Activated naive CD8-positive, alpha-beta T cell treated with anti-CD3 and anti-CD28 coated beads, Interleukin-2, amount 50 U/mL, for 24 hours (primary cell): ENCODE measurements around the gene AKAP5.
A peak's percentile ranks its signal among the peaks of the same experiment; 100 is the strongest.
"Not testable (repeated sequence)": the region's sequence is repeated elsewhere in the genome, so short reads cannot be mapped to it uniquely, and the experiment has no call there.

Experiments used
- ATAC-seq: fragments of 150-1000 bp; cut with Tn5 transposase; one replicate; pipeline ENCODE4 v1.10.0; 2021
- DNase-seq: peaks from one replicate; pipeline ENCODE4 v3.0.0; 2021
- H3K27ac Mint-ChIP-seq: one replicate; pipeline ENCODE4 v1.8.0; 2021; ENCODE audit warnings: mild to moderate bottlenecking, mixed read lengths
- H3K27me3 Mint-ChIP-seq: one replicate; pipeline ENCODE4 v1.8.0; 2021; ENCODE audit warnings: mixed read lengths
- H3K36me3 Mint-ChIP-seq: one replicate; pipeline ENCODE4 v1.8.0; 2021; ENCODE audit warnings: low read depth, mixed read lengths
- H3K4me1 Mint-ChIP-seq: one replicate; pipeline ENCODE4 v1.8.0; 2021; ENCODE audit warnings: mixed read lengths
- H3K4me3 Mint-ChIP-seq: one replicate; pipeline ENCODE4 v1.8.0; 2021; ENCODE audit warnings: mild to moderate bottlenecking, moderate library complexity, mixed read lengths
- H3K9me3 Mint-ChIP-seq: one replicate; pipeline ENCODE4 v1.8.0; 2021; ENCODE audit warnings: mixed read lengths

The AKAP5 gene

GRCh38 chr14:64503434-64504309 is 38.4 kb downstream of the AKAP5 start, which contains the start of gene ZBTB25:
Gene ZBTB25, minus strand, starts transcription at chr14:64503838. Its CDS starts 13,305 bp downstream, at chr14:64490533.
- DNase-seq: peak; percentile 94
- peak; percentile 65 for ATAC-seq
- H3K4me1 Mint-ChIP-seq: peaks cover 67% of the 10 kb centered on the region
- peaks cover 38% of the 10 kb centered on the region for H3K36me3 Mint-ChIP-seq
- no peaks in the 10 kb centered on the region for H3K27me3 Mint-ChIP-seq
- no peaks in the 10 kb centered on the region for H3K9me3 Mint-ChIP-seq
- H3K4me3 Mint-ChIP-seq: peak within 1 kb of the TSS; percentile 95
- H3K27ac Mint-ChIP-seq: peak within 1 kb of the TSS; percentile 99

DNA sequence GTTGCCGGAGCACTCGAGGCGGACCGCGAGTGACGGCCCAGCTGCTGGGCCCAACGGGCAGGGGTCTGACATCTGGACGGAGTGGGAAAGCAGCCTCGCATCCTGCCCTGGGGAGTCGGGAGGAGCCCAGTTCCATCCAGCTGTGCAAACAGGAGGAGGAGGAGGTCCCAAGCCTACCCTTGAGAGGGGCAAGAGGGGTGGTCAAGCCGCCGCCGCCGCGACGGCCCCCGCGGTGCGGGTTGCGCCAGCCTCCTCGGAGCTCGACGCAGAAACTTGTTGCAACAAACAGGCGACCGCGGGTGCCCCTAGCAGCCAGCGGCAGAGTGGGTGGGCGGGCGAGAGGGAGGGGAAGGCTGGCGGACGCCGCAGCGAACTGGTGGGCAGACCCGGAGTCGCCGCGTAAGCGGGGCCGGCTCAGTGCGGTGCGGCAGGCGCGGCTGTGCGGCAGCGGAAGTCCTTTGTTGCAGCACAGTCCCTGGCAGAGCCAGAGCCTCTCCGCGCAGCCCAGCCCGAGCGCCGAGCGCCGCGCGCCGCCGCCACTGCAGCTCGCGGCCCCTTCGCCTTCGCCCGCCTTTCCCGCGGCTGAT is 39.1 kb downstream of the AKAP5 start, which contains the start of gene ZBTB1:
ZBTB1 (plus strand) TSS at position 461 of the 587 bp plus-strand sequence. CDS start 16,735 bp downstream, outside the sequence.
- H3K27me3 Mint-ChIP-seq: no peaks in the 10 kb centered on the region
- no peaks in the 10 kb centered on the region for H3K9me3 Mint-ChIP-seq
- H3K4me1 Mint-ChIP-seq: peaks cover 69% of the 10 kb centered on the region
- ATAC-seq (peak; percentile 59), DNase-seq (peak; percentile 88)
- peaks cover 35% of the 10 kb centered on the region for H3K36me3 Mint-ChIP-seq
- peak within 1 kb of the TSS; percentile 93 for H3K4me3 Mint-ChIP-seq
- H3K27ac Mint-ChIP-seq: peak within 1 kb of the TSS; percentile 99

DNA sequence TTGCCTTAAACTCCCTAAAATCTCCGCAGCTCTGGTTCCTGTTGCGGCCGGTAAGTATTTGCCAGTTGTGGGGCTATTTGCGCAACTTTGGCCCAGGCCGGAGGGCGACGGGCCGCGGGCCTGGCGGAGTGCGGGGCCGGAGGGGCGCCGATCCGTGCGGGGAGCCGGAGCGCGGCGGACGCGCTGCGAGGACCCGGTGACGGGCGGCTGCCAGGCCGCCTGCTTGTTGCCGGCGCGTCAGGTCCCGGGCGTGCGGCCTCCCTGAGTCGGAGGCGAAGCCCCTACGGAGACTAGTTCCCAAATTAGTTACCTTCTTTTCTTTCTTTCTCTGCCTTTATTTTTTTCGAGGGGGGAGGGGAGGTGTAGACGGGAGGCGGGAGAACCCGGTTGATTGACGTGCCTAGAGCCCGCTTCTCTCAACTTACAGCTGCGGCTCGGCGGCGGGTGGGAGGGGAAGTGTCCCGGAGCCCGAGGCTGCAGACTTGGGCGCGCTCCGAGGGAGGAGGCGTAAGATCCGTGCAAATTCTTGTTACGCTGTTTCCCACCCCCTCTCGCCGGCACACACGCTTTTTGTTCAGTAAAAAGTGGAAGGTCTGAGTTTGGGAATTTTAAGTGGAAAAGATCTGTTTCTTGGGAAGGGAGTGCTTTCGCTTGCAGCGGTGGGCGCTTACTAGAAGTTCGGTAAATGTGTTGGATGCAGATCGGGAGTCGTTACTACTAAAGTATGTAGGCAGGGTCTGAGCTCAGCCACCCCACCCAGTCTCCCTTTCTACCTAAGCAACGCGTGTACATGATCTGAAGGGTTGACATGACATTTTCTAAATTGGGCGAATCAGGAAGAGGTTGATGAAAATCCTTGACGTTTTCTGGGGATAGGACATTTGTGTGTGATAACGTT is 39.8 kb downstream of the AKAP5 start:
- H3K36me3 Mint-ChIP-seq: peaks cover 29% of the 10 kb centered on the region
- peak overlapping the region; percentile 93 for H3K4me3 Mint-ChIP-seq
- peaks cover 69% of the 10 kb centered on the region for H3K4me1 Mint-ChIP-seq
- ATAC-seq: peak; percentile 36
- peak overlapping the region; percentile 99 for H3K27ac Mint-ChIP-seq
- H3K27me3 Mint-ChIP-seq: no peaks in the 10 kb centered on the region
- DNase-seq: peak; percentile 85
- no peaks in the 10 kb centered on the region for H3K9me3 Mint-ChIP-seq

DNA sequence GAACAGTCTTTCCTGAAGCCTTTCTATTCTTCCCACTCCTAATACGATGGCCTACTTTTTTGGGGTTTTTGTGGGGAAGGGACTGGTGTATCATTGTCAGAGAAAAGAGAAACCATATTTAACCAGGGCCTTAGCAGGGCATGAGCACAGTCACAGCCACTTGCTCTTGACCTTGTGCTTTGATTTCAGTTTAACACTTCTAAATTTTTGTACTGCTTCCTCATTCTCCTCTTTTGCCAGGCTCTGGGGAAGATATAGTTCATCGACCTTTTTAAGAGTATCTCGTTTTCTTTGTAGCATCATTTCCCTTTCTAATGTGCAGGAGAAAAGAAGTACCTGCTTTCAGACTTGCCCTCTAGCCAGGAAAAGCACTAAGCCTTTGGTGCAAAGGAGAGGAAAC is 41.4 kb downstream of the AKAP5 start:
- DNase-seq: no peak
- no peak for ATAC-seq
- no peaks in the 10 kb centered on the region for H3K9me3 Mint-ChIP-seq
- peaks cover 69% of the 10 kb centered on the region for H3K4me1 Mint-ChIP-seq
- H3K27me3 Mint-ChIP-seq: no peaks in the 10 kb centered on the region
- peaks cover 28% of the 10 kb centered on the region for H3K36me3 Mint-ChIP-seq
- H3K4me3 Mint-ChIP-seq: peak overlapping the region; percentile 93
- peak overlapping the region; percentile 97 for H3K27ac Mint-ChIP-seq

GRCh38 chr14:64507376-64508156 is 42.3 kb downstream of the AKAP5 start:
- H3K4me1 Mint-ChIP-seq: peaks cover 66% of the 10 kb centered on the region
- H3K27me3 Mint-ChIP-seq: no peaks in the 10 kb centered on the region
- DNase-seq (peak; percentile 30), ATAC-seq (no peak)
- peaks cover 26% of the 10 kb centered on the region for H3K36me3 Mint-ChIP-seq
- H3K27ac Mint-ChIP-seq: peak overlapping the region; percentile 97
- H3K4me3 Mint-ChIP-seq: peak overlapping the region; percentile 93
- H3K9me3 Mint-ChIP-seq: no peaks in the 10 kb centered on the region

DNA sequence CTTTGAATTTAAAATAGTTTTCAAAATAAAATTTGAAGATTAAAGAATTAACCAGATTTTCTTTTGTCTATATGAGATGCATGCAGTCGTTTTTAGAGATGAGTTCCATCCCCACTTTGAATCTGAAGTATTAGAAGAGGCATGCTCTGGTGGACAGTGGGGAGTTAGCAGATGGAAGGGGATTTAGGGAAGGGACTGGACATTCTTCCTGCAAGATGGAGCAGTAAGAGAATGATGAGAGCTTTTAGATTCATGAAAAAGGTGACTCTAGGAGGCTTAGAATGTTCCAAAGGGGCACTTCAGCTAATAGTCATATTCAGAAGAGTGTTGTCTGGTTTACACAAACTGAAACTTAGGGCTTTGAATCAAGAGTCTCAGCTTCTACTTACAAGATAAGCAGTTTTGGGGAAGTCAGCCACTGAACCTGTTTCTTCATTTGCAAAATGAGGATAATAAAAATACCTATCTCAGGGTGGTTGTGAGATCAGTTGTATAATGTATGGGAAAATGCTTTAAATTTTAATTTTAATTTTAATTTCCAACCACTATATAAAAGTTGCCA is 43.0 kb downstream of the AKAP5 start:
- H3K4me3 Mint-ChIP-seq: peak overlapping the region; percentile 93
- H3K9me3 Mint-ChIP-seq: no peaks in the 10 kb centered on the region
- peak overlapping the region; percentile 97 for H3K27ac Mint-ChIP-seq
- DNase-seq: no peak
- H3K27me3 Mint-ChIP-seq: no peaks in the 10 kb centered on the region
- peaks cover 71% of the 10 kb centered on the region for H3K4me1 Mint-ChIP-seq
- ATAC-seq: no peak
- peaks cover 22% of the 10 kb centered on the region for H3K36me3 Mint-ChIP-seq

DNA sequence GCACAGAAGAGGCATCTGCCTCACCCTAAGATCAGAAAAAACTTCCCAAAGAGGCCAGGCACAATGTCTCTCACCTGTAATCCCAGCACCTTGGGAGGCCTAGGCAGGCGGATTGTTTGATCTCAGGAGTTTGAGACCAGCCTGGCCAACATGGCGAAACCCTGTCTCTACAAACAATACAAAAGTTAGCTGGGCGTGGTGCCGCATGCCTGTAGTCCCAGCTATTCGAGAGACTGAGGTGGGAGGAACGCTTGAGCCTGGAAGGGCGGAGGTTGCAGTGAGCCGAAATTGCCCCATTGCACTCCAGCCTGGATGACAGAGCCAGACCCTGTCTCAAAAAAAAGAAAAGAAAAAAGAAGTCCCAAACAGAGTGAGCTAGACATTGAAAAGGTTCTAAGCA is 43.7 kb downstream of the AKAP5 start:
- peak overlapping the region; percentile 97 for H3K27ac Mint-ChIP-seq
- H3K27me3 Mint-ChIP-seq: no peaks in the 10 kb centered on the region
- H3K9me3 Mint-ChIP-seq: no peaks in the 10 kb centered on the region
- peaks cover 75% of the 10 kb centered on the region for H3K4me1 Mint-ChIP-seq
- H3K4me3 Mint-ChIP-seq: peak overlapping the region; percentile 41
- ATAC-seq: no peak
- H3K36me3 Mint-ChIP-seq: peaks cover 25% of the 10 kb centered on the region
- no peak for DNase-seq

DNA sequence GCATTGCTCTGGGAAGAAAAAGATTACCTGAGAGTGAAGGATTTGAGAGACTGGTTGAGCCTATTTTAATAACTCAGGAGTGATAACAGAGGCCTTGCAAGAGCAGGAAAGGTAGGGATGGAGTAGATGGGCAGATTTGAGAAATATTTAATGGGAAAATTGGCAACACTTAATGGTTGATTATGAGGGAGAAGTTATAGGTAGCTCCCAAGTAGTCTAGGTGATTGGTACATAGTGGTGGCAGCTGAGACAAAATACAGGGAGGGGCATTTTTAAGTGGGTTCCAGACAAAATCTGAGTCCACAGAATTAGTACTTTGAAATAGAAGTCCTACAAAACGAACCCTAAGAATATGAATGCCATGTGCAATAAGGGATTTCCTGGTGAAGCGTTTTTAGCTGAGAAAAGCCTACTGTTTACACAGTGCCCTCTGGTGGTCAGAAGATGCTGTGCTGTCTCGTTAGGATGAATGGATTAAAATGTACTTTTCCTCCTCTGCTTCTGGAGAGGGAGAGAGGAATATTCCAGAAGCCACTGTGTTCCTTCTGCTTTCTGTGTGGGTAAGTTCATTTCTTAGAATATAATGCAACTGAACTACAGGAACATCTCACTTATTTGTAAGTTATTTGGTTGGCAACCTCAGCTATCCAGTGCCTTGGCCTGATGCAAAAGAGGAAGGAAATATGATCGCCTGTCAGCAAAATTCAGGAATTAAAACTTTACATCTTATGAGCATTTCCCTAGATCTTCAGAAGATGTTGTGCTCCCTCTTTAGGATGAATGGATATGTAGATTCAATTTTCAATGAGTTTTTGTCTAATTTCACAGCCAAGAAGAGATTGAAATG is 45.7 kb downstream of the AKAP5 start:
- Mint-ChIP-seq H3K27ac (peak overlapping the region; percentile 67), H3K9me3 (no peaks in the 10 kb centered on the region), H3K4me3 (peak overlapping the region; percentile 48), H3K4me1 (peaks cover 82% of the 10 kb centered on the region), H3K36me3 (peaks cover 17% of the 10 kb centered on the region), H3K27me3 (no peaks in the 10 kb centered on the region)
- DNase-seq (peak; percentile 65), ATAC-seq (no peak)

GRCh38 chr14:64513271-64513670 is 48.0 kb downstream of the AKAP5 start:
- Mint-ChIP-seq H3K9me3 (no peaks in the 10 kb centered on the region), H3K36me3 (peaks cover 8% of the 10 kb centered on the region), H3K27me3 (no peaks in the 10 kb centered on the region), H3K4me3 (no peak overlapping the region), H3K27ac (no peak overlapping the region), H3K4me1 (peaks cover 77% of the 10 kb centered on the region)
- ATAC-seq: no peak
- no peak for DNase-seq

DNA sequence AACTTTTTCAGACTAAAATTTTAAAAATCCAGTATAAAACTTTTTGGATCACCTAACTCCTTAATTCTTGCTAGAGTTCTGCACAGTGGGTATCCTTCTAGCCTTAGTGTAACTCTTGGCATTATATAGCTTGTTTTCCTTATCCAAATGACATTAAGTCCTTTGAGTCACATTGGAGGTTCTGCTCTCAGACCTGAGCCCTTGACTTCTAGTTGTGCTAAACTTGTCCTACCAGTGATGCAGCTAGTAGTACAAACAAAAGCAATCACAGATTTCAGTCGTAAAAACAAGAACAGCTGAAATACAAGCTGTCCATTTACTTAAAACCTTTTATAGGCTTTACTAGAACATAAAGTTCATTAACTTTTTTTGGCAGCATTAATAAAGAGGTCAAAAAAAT is 49.8 kb downstream of the AKAP5 start:
- no peak for DNase-seq
- Mint-ChIP-seq H3K9me3 (no peaks in the 10 kb centered on the region), H3K27me3 (no peaks in the 10 kb centered on the region), H3K36me3 (peaks cover 5% of the 10 kb centered on the region), H3K4me1 (peaks cover 61% of the 10 kb centered on the region), H3K4me3 (no peak overlapping the region), H3K27ac (no peak overlapping the region)
- ATAC-seq: no peak

GRCh38 chr14:64516969-64517368 is 51.7 kb downstream of the AKAP5 start:
- Mint-ChIP-seq H3K9me3 (no peaks in the 10 kb centered on the region), H3K4me1 (peaks cover 50% of the 10 kb centered on the region), H3K27me3 (no peaks in the 10 kb centered on the region), H3K36me3 (peaks cover 8% of the 10 kb centered on the region), H3K4me3 (no peak overlapping the region), H3K27ac (no peak overlapping the region)
- no peak for DNase-seq
- no peak for ATAC-seq

GRCh38 chr14:64517667-64518066 is 52.4 kb downstream of the AKAP5 start:
- peaks cover 47% of the 10 kb centered on the region for H3K4me1 Mint-ChIP-seq
- H3K27me3 Mint-ChIP-seq, H3K4me3 Mint-ChIP-seq, DNase-seq, H3K27ac Mint-ChIP-seq, H3K9me3 Mint-ChIP-seq, H3K36me3 Mint-ChIP-seq, ATAC-seq: not testable (repeated sequence)

GRCh38 chr14:64518229-64518628 is 52.9 kb downstream of the AKAP5 start:
- no peak overlapping the region for H3K27ac Mint-ChIP-seq
- DNase-seq: no peak

More at GRCh38 chr14:64518229-64518628, 52.9 kb downstream of the AKAP5 start:
- ATAC-seq: no peak
- Mint-ChIP-seq H3K36me3 (peaks cover 8% of the 10 kb centered on the region), H3K9me3 (no peaks in the 10 kb centered on the region), H3K27me3 (no peaks in the 10 kb centered on the region), H3K4me3 (no peak overlapping the region), H3K4me1 (peaks cover 44% of the 10 kb centered on the region)
